Daoy (cell line): ENCODE data around the gene MEIOB. TPM values are rescaled to one million over a fixed set of nuclear protein-coding genes. Genes with fewer than 3 reads are reported as not detected.
"Not testable (repeated sequence)": the region's sequence is repeated elsewhere in the genome, so short reads cannot be mapped to it uniquely, and the experiment has no call there.

ENCODE experiments used
- DNase-seq: peaks from one replicate; pipeline ENCODE4 v3.0.0-alpha.2; 2015; ENCODE audit warnings: low read depth
- total RNA-seq: library from RNA; depleted of rRNA; stranded (reverse); fragments of >200 nt; shearing (Covaris generic); gene quantifications from 2 replicates; pipeline ENCODE4 v1.2.3, GENCODE V29; 2014

MEIOB gene
- total RNA-seq, 1 experiment from 2014 or later: not detected

GRCh38 chr16:1907226-1907860 is 35.4 kb upstream of the MEIOB start:
- DNase-seq: no peak

- no peak for DNase-seq
Observed at GRCh38 chr16:1906846-1907165, 34.8 kb upstream of the MEIOB start.

- DNase-seq: no peak
Observed at GRCh38 chr16:1906055-1906845, 34.3 kb upstream of the MEIOB start.

- no peak for DNase-seq
Observed at GRCh38 chr16:1903845-1904840, 32.2 kb upstream of the MEIOB start.

- no peak for DNase-seq
Observed at GRCh38 chr16:1903220-1903574, 31.2 kb upstream of the MEIOB start.

GRCh38 chr16:1902547-1903219 is 30.7 kb upstream of the MEIOB start:
- DNase-seq: no peak

GRCh38 chr16:1900452-1900774 is 28.4 kb upstream of the MEIOB start:
- no peak for DNase-seq

- no peak for DNase-seq
Observed at GRCh38 chr16:1899641-1900451, 27.9 kb upstream of the MEIOB start.

- not testable (repeated sequence) for DNase-seq
Observed at GRCh38 chr16:1897692-1898091, 25.7 kb upstream of the MEIOB start.

GRCh38 chr16:1895949-1896675 is 24.1 kb upstream of the MEIOB start:
- no peak for DNase-seq

- DNase-seq: no peak
Observed at GRCh38 chr16:1895068-1895467, 23.1 kb upstream of the MEIOB start.

GRCh38 chr16:1890708-1891050 is 18.7 kb upstream of the MEIOB start:
- no peak for DNase-seq

- DNase-seq: no peak
Observed at GRCh38 chr16:1890024-1890707, 18.2 kb upstream of the MEIOB start.

- DNase-seq: no peak
Observed at GRCh38 chr16:1887711-1888354, 15.9 kb upstream of the MEIOB start.

- no peak for DNase-seq
Observed at GRCh38 chr16:1884889-1885288, 12.9 kb upstream of the MEIOB start.

- no peak for DNase-seq
Observed at GRCh38 chr16:1884155-1884760, 12.3 kb upstream of the MEIOB start.

GRCh38 chr16:1881172-1881571 is 9.2 kb upstream of the MEIOB start:
- DNase-seq: not testable (repeated sequence)

- DNase-seq: no peak
Observed at GRCh38 chr16:1879477-1879876, 7.5 kb upstream of the MEIOB start.

GRCh38 chr16:1878256-1878655 is 6.3 kb upstream of the MEIOB start:
- DNase-seq: no peak
